Measurements from ENCODE around the gene SLC24A4. TPM values are rescaled to one million over a fixed set of nuclear protein-coding genes. Genes with fewer than 3 reads are reported as not detected.

Gene SLC24A4
- total and polyA plus RNA-seq, 2 donors (not counting 3 experiments of a cell fraction or from before 2014, with no cell fraction given): 0.07 to 0.08 TPM

DNA sequence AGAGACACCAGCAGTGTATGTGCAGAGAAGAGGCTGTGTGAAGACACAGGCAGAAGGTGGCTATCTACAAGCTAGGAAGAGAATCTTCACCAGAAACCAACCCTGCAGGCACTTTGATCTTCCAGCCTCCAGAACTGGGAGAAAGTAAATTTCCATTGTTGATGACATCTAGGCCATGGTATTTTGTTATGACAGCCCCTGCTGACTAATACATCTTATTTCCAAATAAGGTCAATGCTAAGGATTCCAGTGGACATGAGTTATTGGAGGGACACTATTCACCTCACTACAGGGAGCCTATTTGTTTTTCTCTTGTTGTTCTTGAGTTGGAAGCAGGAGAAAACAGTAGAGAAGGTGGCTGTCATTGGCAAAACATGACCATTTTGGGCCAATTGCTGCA lies 102.1 kb downstream of the SLC24A4 start:
- ChIA-PET POLR2A (no interaction called here), CTCF (no interaction called here)
- TF ChIP-seq, protein P1, sequence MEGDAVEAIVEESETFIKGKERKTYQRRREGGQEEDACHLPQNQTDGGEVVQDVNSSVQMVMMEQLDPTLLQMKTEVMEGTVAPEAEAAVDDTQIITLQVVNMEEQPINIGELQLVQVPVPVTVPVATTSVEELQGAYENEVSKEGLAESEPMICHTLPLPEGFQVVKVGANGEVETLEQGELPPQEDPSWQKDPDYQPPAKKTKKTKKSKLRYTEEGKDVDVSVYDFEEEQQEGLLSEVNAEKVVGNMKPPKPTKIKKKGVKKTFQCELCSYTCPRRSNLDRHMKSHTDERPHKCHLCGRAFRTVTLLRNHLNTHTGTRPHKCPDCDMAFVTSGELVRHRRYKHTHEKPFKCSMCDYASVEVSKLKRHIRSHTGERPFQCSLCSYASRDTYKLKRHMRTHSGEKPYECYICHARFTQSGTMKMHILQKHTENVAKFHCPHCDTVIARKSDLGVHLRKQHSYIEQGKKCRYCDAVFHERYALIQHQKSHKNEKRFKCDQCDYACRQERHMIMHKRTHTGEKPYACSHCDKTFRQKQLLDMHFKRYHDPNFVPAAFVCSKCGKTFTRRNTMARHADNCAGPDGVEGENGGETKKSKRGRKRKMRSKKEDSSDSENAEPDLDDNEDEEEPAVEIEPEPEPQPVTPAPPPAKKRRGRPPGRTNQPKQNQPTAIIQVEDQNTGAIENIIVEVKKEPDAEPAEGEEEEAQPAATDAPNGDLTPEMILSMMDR (IDR thresholded peaks at IDR 0.05; ENCODE audit: extremely low read depth in 1 of 2, insufficient read depth in 1 of 2, low read depth in 1 of 2, low read length in 2 of 2): no peak
- TF ChIP-seq JUN (IDR thresholded peaks at IDR 0.05; ENCODE audit: borderline replicate concordance, insufficient read depth, insufficient read length, low read depth): no peak
- TF ChIP-seq POLR2A (IDR thresholded peaks at IDR 0.05; ENCODE audit: low read depth, low read length): no peak
- TF ChIP-seq, protein P2, sequence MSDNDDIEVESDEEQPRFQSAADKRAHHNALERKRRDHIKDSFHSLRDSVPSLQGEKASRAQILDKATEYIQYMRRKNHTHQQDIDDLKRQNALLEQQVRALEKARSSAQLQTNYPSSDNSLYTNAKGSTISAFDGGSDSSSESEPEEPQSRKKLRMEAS (IDR thresholded peaks at IDR 0.05; ENCODE audit: insufficient read depth, insufficient read length): no peak
- TF ChIP-seq MYC (IDR thresholded peaks at IDR 0.05; ENCODE audit: low read depth, low read length): no peak
- TF ChIP-seq POLR2AphosphoS5 (IDR thresholded peaks at IDR 0.05; ENCODE audit: insufficient read depth, low read depth, low read length): no peak
- no peak for TF ChIP-seq EZH2 (IDR thresholded peaks at IDR 0.05; ENCODE audit: borderline replicate concordance, low read depth, low read length, severe bottlenecking)
- TF ChIP-seq GATA2 (IDR thresholded peaks at IDR 0.05; ENCODE audit: insufficient read depth, insufficient read length, low read depth, low read length): no peak
- TF ChIP-seq FOS (IDR thresholded peaks at IDR 0.05; ENCODE audit: borderline replicate concordance, insufficient read depth, low read length): no peak
- intact Hi-C loops (cut with micrococcal nuclease): no loop called here
- Histone ChIP-seq H3K79me2 (ENCODE audit: control insufficient read depth, insufficient read depth, low read length) (no peaks in the 10 kb centered on the region), H3K9ac (replicated peaks; ENCODE audit: extremely low read depth, insufficient read depth, low read length) (no peak overlapping the region), H3K9me1 (replicated peaks; ENCODE audit: control insufficient read depth, extremely low read depth, insufficient read depth, low read length) (no peaks in the 10 kb centered on the region), H3K27me3 (ENCODE audit: control insufficient read depth in 2 of 2, insufficient read depth in 2 of 2, low read length in 2 of 2) (no peaks in the 10 kb centered on the region), H3K27ac (ENCODE audit: insufficient read depth, low read depth, low read length) (no peak overlapping the region), H3K9me3 (replicated peaks; ENCODE audit: control insufficient read depth, insufficient read depth, low read length) (no peaks in the 10 kb centered on the region), H4K20me1 (replicated peaks; ENCODE audit: control insufficient read depth, extremely low read depth, insufficient read depth, low read length) (no peaks in the 10 kb centered on the region), H3K36me3 (ENCODE audit: control insufficient read depth in 2 of 2, extremely low read depth in 1 of 2, insufficient read depth in 2 of 2, low read length in 2 of 2) (no peaks in the 10 kb centered on the region), H3K4me3 (replicated peaks in 1 of 3; ENCODE audit: insufficient read depth in 1 of 3, low read depth in 1 of 3, low read length in 3 of 3) (no peak overlapping the region), H2AFZ (ENCODE audit: low read depth, low read length) (no peak overlapping the region), H3K4me2 (ENCODE audit: insufficient read depth, low read length) (no peak overlapping the region), H3K4me1 (ENCODE audit: control insufficient read depth, extremely low read depth, insufficient read depth, low read length) (no peaks in the 10 kb centered on the region)
- BruUV-seq (replicated peaks): no TSS peak
- DNase-seq (ENCODE audit: low read depth, low spot score) (no peak), FAIRE-seq (no peak)
- dilution Hi-C loops (cut with MboI; ENCODE audit: extremely low pct_ligation_motif_present, low sequenced_read_pairs): no loop called here

All from endothelial cell of umbilical vein (primary cell).